Measurements from ENCODE around the gene COQ8A. TPM values are rescaled to one million over a fixed set of nuclear protein-coding genes. Genes with fewer than 3 reads are reported as not detected.

The COQ8A gene
- 28.9 TPM for polyA plus RNA-seq (ENCODE audit: insufficient read length)
- long read RNA-seq, donor 1, partial matches to known transcripts: 0 of 2 reads
- long read RNA-seq, donor 1, other reads (novel, unspliced or antisense): 0 of 2 reads
- long read RNA-seq, donor 2, partial matches to known transcripts: 0 of 4 reads
- long read RNA-seq, donor 2, other reads (novel, unspliced or antisense): 0 of 4 reads
- long read RNA-seq, donor 3, partial matches to known transcripts: 6 of 7 reads
- long read RNA-seq, donor 3, other reads (novel, unspliced or antisense): 0 of 7 reads
- long read RNA-seq, donor 4: 0 reads
- long read RNA-seq, donor 5, transcript COQ8A-201 (15 exons, 2,872 nt): major isoform, 10 of 10 reads
- long read RNA-seq, donor 5, partial matches to known transcripts: 0 of 10 reads
- long read RNA-seq, donor 5, other reads (novel, unspliced or antisense): 0 of 10 reads
- long read RNA-seq, donor 6, partial matches to known transcripts: 7 of 11 reads
- long read RNA-seq, donor 6, other reads (novel, unspliced or antisense): 0 of 11 reads
- long read RNA-seq, donor 7, partial matches to known transcripts: 8 of 11 reads
- long read RNA-seq, donor 7, other reads (novel, unspliced or antisense): 0 of 11 reads
- long read RNA-seq, donor 8, partial matches to known transcripts: 0 of 2 reads
- long read RNA-seq, donor 8, other reads (novel, unspliced or antisense): 0 of 2 reads

DNA sequence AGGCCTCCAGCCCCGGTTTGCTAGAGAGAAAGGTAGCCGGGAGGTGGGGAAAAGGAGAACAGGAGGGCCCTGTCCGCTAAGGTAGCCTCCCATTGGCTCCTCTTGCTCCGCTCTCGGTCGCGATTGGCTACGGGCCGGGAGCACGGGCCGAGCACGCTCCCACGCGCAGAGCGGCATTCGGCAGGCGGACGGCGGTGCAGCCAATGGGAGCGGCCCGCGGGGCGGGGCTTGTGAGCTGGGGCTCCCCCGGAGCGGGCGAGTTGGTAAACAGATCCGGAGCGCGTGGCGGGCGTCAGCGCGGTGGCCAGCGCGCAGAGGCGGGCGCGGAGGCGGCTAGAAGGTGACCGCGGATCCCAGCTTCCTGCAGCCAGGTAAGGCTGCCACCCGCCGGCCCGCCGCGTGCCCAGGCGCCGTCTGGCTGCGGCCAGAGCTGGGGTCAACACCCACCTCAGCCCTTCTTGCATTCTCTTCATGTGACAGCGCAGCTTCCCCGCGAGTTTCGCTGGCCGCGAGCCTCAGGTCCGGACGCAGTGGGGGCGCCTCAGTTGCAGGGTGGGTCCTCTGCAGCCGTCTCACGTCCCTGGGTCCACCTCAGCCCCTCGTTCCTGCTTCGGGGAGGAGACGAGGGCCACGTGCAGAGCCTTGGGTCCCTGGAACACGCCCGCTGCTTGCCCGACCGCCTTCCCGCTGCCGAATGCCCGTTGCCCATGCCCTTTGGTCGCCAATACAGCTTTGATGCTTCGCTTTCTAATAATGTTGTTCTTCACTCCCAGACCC, at the start of gene COQ8A:
Gene COQ8A (plus strand): TSS at position 266 of the 777 bp plus-strand sequence. CDS start 21,092 bp downstream, outside the sequence.
- peak; percentile 98 for DNase-seq

DNA sequence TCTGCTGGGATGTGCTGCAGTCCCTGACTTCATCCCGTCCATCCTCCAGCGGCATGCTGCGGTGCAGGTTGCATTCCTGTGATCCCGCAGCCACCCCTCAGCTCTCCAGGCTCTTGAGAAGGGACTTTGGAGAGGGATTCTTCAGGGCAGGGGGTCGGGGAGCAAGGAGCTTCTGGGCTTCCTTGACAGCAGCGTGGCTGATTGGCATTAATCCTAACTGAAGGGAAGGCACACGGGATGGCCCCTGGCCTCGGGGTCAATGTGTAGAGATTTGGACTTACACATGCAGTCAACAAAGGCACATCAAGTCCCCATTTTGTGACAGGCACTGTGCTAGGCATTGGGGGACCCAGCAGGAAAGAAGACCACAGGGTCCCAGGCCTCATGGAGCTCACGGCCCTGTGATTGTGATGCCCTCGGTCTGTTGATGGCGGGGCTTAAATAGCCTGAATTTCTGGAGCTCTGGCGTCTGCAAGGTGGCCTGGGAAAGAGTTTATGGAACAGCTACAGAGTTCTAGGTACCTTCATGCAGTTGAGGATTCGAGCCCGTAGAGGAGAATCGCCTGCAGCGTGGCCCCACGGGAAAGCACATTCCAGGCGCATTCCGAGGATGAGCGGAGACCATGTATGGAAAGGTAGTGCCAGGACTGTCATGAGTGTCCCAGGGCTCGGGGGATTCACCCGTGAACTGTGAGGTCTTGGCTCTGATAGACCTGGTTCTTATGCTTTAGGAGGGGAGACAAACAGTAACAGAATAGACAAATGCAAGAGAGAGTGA, 49.6 kb upstream of the COQ8A start:
- no peak for DNase-seq

DNA sequence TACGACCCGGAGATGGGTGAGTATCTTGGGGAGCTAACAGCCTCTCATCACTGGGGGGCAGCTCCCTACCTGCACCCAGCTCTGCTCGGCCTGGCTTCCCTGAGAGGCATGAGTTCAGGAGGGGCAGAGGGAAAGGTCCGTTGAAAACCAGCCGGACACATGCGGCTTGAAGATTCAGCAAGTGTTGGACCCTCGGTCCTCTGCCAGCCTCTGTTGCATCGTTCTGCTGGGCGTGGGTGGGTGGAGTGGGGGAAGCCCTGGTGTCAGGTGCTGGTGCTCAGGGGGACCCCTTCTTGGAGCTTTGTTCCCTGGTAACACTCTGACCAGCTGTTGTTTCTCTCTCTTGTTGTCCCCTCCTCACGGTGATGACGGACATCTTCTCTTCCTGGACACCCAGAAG, 48.7 kb upstream of the COQ8A start:
- no peak for DNase-seq

DNA sequence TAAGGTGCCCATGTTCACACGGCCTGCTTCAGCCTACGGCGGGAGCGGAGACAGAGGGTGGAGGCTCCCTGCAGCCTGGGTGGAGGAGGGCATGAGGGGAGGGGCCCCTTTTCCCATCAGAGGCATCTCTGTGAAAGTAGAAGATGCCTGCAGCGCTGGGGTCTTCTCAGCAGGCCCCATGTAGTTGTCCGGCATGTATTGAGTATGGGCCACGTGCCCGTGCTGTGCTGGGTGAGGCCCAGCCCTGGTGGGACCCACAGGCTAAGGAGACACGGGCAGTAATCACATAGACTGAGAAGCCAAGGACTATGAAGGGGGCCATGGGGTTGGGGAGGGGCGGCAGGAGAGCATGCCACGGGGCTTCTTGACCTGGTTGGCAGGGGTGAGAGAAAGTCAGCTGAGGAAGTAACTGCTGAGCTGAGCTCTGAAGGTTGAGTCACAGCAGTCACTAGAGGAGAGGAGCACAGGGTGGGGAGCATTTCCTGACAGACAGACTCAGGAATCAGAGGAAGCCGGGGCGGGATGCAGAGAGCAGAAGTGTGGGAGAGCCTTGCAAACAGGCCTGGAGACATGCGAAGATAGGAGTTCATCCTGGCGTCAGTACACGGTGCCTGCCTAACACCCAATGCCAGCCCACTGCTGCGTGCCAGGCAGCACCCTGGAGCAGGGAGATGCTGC, 48.1 kb upstream of the COQ8A start:
- DNase-seq: no peak

DNA sequence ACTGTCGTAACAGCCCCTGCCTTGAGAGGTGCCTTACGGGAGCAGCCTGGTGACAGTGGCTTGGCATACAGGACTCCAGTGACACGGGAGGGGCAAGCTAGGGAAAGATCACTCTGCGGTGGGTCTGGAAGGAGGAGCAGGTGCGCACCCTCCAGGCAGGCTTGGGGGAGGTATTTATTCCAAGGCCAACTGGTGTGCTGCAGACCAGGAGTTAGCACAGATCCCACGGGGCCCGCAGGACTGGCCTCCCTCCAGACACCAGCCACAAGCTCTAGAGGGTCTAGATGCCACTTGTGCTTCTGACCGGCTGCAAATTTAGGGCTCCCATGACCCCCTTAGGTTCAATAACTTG, 47.6 kb upstream of the COQ8A start:
- no peak for DNase-seq

- no peak for DNase-seq
Observed at GRCh38 chr1:226893936-226894335, 46.2 kb upstream of the COQ8A start.

DNA sequence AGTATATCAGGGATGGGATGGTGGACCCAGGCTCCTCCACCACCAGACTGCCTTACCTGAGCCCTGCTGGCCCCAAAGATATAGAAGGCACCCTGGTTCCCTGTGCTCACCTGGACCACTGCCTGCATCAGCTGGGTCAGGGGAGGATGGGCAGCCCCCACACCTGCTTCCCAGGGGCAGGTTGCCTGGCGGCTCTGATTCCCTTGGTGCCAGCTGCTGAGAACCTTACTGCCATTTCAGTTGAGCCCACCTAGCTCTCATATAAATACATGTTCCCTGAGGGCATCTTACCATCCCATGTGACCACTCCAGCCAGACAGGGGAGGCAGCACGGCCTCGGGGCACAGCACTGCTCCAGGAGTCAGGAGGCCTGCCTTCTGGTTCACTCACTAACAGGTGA, 45.3 kb upstream of the COQ8A start:
- no peak for DNase-seq

DNA sequence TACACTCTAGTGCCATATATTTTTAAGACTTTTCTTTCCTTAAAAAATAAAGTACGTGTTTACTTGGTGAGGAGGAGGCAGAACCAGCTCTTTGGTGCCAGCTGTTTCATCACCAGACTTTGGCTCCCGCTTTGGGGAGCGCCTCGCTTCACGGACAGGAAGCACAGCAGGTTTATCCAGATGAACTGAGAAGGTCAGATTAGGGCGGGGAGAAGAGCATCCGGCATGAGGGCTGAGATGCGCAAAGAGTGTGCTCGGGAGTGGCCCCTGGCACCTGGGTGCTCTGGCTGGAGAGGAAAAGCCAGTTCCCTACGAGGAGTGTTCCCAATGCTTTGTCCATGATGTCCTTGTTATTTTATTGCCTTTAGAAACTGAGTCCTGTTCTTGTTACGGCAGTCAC, 44.5 kb upstream of the COQ8A start:
- no peak for DNase-seq

DNA sequence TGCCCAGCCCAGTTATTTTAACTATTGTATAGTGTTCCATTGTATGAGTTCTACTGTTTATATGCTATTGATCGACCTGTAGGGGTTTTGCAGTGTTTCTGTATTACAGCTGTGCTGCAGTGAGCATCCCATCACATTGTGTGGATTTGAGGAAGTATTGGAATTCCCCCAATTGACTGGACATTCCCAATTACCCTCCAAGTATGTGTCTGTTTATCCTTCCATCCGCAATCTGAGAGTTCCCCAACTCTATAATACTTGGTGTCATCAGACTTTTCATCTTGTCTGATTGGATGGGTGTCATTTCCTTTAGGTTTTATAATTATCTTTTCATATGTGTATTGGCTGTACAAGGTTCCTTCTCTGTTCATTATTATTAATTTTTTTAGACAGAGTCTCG, 41.8 kb upstream of the COQ8A start:
- DNase-seq: no peak

DNA sequence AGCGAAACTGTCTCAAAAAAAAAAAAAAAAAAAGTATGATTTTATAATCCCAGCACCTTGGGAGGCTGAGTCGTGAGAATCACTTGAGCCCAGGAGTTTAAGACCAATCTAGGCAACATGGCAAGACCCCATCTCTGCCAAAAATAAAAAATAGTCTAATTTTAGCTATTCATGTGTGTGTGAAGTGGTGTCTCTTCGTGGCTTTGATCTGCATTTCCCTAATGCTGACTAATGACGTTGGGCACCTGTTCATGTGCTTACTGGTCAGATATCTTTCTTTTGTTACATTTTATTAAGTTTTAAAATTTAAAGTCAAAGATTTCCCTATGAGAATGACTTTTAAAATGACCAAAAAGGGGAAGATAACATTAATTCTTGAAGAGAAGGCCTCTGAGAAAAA, 38.7 kb upstream of the COQ8A start:
- no peak for DNase-seq

- DNase-seq: no peak
Observed at GRCh38 chr1:226902601-226903000, 37.5 kb upstream of the COQ8A start.

GRCh38 chr1:226903819-226904716, 36.0 kb upstream of the COQ8A start:
- peak; percentile 59 for DNase-seq

DNA sequence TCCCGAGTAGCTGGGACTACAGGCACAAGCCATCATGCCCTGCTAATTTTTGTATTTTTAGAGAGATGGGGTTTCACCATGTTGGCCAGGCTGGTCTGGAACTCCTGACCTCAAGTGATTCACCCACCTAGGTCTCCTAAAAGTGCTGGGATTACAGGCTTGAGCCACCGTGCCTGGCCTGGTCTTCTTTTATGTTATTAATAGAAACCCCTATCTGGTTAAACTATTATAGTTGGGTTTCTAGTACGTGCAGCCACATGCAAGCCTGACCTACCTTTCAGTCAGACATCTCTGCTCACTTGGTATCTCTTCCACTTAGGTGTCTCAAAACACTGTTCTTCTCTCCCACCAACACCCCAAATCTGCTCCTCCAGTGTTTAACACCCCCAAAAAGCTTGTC, 35.3 kb upstream of the COQ8A start:
- no peak for DNase-seq

DNA sequence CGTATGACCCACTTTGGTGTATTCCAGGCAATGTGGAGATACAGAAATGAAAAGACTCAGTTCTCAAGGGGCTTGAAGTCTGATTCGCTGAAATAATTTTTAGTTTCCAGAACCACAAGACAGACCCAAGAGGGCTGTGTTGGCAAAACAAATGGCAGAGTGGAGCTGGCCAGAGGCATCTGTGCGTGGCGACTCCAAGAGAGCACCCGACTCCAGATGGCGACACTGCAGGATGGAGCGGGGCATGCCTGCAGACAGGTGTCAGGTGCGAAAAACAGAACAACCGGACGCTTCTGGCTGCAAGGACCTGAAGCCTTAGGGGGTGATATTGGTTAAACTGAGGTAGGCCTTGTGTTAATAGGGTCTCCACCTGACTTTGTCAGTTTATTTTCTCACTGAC, 31.7 kb upstream of the COQ8A start:
- DNase-seq: no peak

DNA sequence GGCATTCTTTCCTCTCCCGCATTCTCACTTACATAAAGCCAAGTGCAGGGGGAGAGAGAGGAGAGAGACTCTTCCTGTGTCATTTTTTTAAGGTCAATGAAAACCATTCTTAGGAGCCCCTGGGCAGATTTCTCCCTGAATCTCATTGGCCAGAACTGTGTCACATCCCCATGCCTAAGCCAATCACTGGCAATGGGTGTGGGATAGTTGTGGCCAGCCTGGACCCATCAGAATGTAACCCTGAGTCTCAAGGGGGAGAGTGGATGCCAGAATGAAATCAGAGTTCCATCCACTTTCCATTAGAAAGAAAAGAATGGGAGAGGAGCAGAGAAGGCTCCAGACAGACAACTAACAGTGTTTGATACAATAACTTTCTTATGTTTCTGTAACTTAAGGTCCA, 31.2 kb upstream of the COQ8A start:
- DNase-seq: no peak

- DNase-seq: peak; percentile 60
Observed at GRCh38 chr1:226912587-226913176, 27.4 kb upstream of the COQ8A start.

- no peak for DNase-seq
Observed at GRCh38 chr1:226915672-226915995, 24.5 kb upstream of the COQ8A start.

DNA sequence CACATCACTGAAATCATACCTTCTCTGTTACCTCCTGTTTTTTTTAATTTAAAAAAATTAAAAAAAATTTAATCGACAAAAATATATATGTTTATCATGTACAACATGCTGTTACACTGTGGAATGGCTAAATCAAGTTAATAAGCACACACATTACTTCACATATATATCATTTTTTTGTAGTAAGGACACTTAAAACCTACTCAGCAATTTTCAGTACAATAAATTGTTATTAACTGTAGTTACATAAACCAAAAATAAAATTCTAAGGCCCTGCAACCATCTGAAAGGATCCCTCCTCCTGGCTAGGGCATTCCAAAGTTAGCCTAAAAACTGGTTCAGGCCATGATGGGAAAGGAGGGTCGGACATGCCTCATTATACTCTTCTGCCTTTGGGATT, 23.6 kb upstream of the COQ8A start:
- DNase-seq: no peak

DNA sequence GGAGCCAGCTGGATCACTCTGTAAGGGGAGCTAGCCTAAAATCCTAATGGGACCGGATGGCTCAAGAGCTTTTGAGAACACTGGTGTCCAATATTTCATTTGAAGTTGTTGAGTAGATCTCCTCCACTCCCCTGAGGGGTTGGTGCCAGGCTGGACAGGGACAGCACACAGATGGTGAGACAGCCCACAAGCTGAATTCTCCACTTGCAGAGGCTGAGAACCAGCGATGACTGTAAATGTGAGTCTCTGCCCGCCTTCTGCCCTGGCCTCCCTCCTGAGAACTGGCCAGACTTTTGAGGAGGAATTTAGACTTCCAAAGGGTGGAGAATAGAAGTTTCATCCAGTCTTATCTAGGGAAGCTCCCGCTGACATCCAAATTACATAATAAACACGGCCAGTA, 20.5 kb upstream of the COQ8A start:
- DNase-seq: no peak

GRCh38 chr1:226919995-226920394, 20.1 kb upstream of the COQ8A start:
- no peak for DNase-seq
